Lower lobe of right lung (tissue), 2 donors: Measurements from ENCODE around the gene BET1L. TPM values are rescaled to one million over a fixed set of nuclear protein-coding genes. Genes with fewer than 3 reads are reported as not detected.

ENCODE experiments used
- ATAC-seq, 2 donors: fragments of 200-7000 bp; cut with Tn5 transposase; one replicate each; pipeline ENCODE4 v1.9.1; 2020 to 2022; ENCODE audit warnings: mild to moderate bottlenecking in 2 of 2, moderate library complexity in 2 of 2
- DNase-seq: peaks from one replicate; pipeline ENCODE4 v3.0.0-alpha.2; 2020
- H3K27ac ChIP-seq: fragments of 200-600 bp; one replicate; pipeline ENCODE4 v1.8.0; 2022
- H3K27me3 ChIP-seq: fragments of 200-600 bp; one replicate; pipeline ENCODE4 v1.8.0; 2022; ENCODE audit warnings: low read depth
- H3K36me3 ChIP-seq: fragments of 200-600 bp; one replicate; pipeline ENCODE4 v1.8.0; 2022; ENCODE audit warnings: mild to moderate bottlenecking
- H3K4me1 ChIP-seq: fragments of 200-600 bp; one replicate; pipeline ENCODE4 v1.8.0; 2022
- H3K4me3 ChIP-seq: fragments of 200-600 bp; one replicate; pipeline ENCODE4 v1.8.0; 2022; ENCODE audit warnings: mild to moderate bottlenecking
- H3K9me3 ChIP-seq: fragments of 200-600 bp; one replicate; pipeline ENCODE4 v1.8.0; 2022
- CTCF ChIP-seq: fragments of 200-600 bp; IDR thresholded peaks from one replicate; pipeline ENCODE4 v1.8.0; 2022; ENCODE audit warnings: antibody characterized with exemption, mild to moderate bottlenecking
- intact Hi-C: fragments of 100-400 bp; cut with DNase I; formaldehyde crosslinking; loops from one replicate; pipeline ENCODE4 v1.11.0; 2022
- long read RNA-seq: library from polyadenylated mRNA; unstranded; transcript quantifications from one replicate; pipeline ENCODE4 v2.0.0, GENCODE V29; 2021
- total RNA-seq: library from RNA; stranded (reverse); fragmentation: NEBNext Ultra II Directional; extraction: Animal tissue kit (Norgen Biotek cat#: 25700); gene quantifications from one replicate; pipeline ENCODE4 v1.2.1, GENCODE V29; 2021
- donor health status: DM: no; HTN: yes; CAD: no; lungs with severe emphysema.

The BET1L gene, protein sequence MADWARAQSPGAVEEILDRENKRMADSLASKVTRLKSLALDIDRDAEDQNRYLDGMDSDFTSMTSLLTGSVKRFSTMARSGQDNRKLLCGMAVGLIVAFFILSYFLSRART
- total RNA-seq = 54.2 TPM
- long read RNA-seq, transcript BET1L-203 (4 exons, 2,819 nt) = major isoform, 30 of 75 reads
- long read RNA-seq, partial matches to known transcripts = 6 of 75 reads
- long read RNA-seq, other reads (novel, unspliced or antisense) = 38 of 75 reads

DNA sequence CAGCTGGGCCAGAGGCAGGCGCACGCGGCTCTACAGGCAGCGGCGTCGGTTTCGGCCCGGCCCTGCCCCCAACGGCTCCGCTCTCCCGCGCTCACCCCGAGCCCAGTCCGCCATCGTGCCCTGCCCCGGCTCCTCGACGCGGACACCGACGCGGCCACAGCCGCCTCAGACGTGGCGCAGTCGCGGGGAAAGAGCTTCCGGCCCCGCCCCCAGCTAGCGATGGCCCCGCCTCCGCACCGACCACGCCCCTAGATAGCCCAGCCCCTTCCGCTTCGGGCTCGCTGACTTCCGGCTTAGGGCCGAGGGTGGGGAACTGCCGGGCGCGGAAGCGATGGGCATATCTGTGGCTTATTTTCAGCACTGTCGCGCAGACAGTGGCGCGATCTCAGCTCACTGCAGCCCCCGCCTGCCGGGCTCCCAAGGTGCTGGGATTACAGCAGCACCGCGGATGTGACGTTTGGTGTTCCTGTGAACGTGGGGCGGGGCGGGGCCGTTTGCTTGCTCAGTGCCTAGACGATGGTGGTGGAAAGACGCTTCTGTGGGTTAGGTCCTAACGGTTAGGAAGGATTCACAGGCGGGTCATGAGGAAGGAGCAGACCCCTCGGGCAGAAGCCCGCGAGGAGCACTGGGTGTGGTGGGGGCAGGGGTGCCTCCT, at the start of gene BET1L, which contains the start of gene RIC8A:
Gene BET1L, minus strand, starts transcription at position 192 of the 655 bp plus-strand sequence. Its CDS starts 78 bp downstream, at position 114.
Gene RIC8A, plus strand, starts transcription at position 501 of the 655 bp plus-strand sequence. CDS start 1,147 bp downstream, outside the sequence.
- Histone ChIP-seq H3K27me3 (no peaks in the 10 kb centered on the region), H3K27ac (peak within 1 kb of the TSS; percentile 99), H3K4me3 (peak within 1 kb of the TSS; percentile 74), H3K4me1 (peaks cover 49% of the 10 kb centered on the region), H3K36me3 (peaks cover 63% of the 10 kb centered on the region), H3K9me3 (no peaks in the 10 kb centered on the region)
- intact Hi-C loops = no loop called here
- ATAC-seq = peak; percentile 93 to 95
- no peak for TF ChIP-seq CTCF
- DNase-seq = peak; percentile 98

DNA sequence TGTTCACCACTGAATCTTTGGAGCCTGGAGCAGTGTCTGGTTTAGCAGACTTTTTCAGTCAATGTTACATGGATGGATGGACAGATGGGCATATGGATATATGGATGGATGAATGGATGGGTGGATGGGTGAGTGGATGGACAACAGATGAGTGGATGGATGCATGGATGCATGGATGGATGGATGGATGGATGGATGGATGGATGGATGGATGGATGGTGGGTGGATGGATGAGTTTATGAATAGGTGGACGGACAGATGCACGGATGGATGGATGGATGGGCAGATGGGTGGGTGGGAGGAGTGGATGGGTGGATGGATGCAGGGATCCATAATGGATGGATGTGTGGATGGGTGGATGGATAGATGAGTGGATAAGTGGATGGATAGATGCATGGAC, 48.6 kb upstream of the BET1L start:
- no peak for TF ChIP-seq CTCF
- Histone ChIP-seq H3K4me1 (no peaks in the 10 kb centered on the region), H3K9me3 (no peaks in the 10 kb centered on the region), H3K36me3 (peaks cover 29% of the 10 kb centered on the region), H3K4me3 (no peak overlapping the region), H3K27ac (no peak overlapping the region), H3K27me3 (no peaks in the 10 kb centered on the region)
- intact Hi-C loops = no loop called here
- ATAC-seq (no peak), DNase-seq (no peak)

DNA sequence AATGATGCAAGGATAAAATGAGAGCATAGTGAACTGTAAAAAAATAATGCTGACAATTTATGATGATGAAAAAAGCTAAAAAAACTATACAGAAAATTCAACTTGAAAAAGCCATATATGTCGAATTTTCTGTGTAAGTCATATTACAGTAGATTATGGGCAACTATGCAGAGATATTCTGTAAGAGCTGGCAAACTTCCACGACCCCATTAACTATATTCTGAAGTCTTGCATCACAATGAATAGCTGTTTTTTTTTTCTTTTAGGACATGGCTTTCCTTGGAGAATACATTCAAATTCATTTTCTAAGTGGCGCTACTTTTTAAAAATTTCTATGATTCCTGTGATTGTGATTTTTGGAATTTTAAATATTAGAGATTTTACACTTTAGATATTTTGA, 48.0 kb upstream of the BET1L start:
- intact Hi-C loops = no loop called here

GRCh38 chr11:253886-254270, 46.7 kb upstream of the BET1L start:
- Histone ChIP-seq H3K27ac (no peak overlapping the region), H3K4me1 (no peaks in the 10 kb centered on the region), H3K27me3 (no peaks in the 10 kb centered on the region), H3K36me3 (peaks cover 46% of the 10 kb centered on the region), H3K4me3 (no peak overlapping the region), H3K9me3 (no peaks in the 10 kb centered on the region)
- intact Hi-C loops = no loop called here
- no peak for ATAC-seq
- DNase-seq = no peak
- no peak for TF ChIP-seq CTCF

More for the DNA sequence above, 48.0 kb upstream of the BET1L start:
- Histone ChIP-seq H3K27me3 (no peaks in the 10 kb centered on the region), H3K36me3 (peaks cover 36% of the 10 kb centered on the region), H3K9me3 (no peaks in the 10 kb centered on the region), H3K27ac (no peak overlapping the region), H3K4me1 (no peaks in the 10 kb centered on the region), H3K4me3 (no peak overlapping the region)
- no peak for TF ChIP-seq CTCF
- DNase-seq = no peak
- ATAC-seq = no peak

DNA sequence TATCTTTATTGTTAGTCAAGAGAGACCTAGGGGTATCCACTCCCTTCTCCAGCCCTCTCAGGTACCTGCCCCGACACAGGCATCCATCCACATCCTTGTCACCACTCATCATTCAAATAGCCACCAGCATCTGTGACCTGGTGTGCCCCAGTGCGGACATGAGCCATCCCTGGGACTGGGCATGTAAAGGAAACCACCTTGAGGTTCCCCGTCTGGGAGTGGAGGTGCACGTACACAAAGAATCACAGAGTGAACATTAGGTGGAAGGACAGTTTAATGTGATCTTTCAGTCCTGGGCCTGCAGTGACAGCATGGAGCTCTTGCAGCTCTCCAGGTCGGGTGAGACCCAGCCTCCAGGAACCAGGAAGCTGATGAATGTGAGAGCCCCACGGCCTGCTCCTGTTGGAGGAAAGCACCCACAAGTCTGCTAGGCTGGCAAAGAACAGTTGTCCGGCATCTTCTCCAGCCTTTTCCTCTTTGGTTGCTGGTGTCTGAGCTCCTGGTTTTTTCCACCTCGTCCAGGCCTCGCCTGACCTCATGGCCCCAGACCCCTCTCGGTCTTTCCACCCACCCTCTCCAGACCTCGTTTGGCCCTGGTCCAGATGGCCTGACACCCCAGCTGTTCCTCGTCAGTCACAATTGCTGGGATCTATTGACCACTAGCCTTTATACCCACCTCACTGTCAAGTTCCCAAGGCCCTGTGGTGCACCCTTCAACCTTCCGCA, 46.1 kb upstream of the BET1L start:
- no peaks in the 10 kb centered on the region for H3K27me3 ChIP-seq
- no peak for DNase-seq

More for the DNA sequence above, 46.1 kb upstream of the BET1L start:
- H3K4me3 ChIP-seq = no peak overlapping the region
- no peaks in the 10 kb centered on the region for H3K9me3 ChIP-seq
- intact Hi-C loops = no loop called here
- no peak for ATAC-seq
- H3K36me3 ChIP-seq = peaks cover 52% of the 10 kb centered on the region
- no peak overlapping the region for H3K27ac ChIP-seq
- H3K4me1 ChIP-seq = no peaks in the 10 kb centered on the region
- no peak for TF ChIP-seq CTCF
